ENCODE data around the gene TWIST1.

DNA sequence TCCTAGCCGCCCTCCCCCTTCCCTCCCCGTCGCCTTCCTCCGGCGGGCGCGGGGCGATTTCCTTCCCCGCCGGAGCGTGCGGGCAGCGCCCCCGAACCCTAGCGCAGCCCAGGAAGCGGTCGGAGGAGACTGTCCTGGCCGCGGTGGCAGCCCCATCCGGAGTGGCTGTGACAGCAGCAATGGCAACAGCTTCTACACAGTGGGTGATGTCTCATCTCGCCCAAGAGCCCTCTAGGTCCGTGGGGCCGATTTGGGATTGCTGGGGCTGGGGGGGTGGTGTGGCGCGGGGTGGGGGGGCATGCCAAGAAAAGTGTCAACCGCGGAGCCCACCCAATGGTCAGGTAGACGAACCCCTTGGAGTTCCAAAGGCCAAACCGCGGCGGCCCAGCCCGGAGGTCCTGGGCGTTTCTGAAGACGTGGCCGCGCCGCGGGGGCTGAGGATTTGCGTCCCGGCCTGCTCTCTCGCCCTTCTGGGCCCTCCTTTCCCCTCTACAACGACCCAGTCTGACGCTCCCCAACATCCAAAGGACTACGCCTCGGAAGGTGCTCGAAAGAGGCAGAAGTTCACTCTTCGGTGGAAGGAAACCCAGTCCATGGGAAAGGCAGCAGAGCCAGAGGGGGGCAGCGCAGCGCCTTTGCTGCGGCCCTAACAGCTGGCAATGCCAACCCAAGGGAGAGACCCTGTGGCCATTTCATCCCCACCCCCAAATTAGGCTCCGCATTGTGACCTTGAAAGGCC, 603 bp upstream of the TWIST1 start:
- TF ChIP-seq, protein P1, sequence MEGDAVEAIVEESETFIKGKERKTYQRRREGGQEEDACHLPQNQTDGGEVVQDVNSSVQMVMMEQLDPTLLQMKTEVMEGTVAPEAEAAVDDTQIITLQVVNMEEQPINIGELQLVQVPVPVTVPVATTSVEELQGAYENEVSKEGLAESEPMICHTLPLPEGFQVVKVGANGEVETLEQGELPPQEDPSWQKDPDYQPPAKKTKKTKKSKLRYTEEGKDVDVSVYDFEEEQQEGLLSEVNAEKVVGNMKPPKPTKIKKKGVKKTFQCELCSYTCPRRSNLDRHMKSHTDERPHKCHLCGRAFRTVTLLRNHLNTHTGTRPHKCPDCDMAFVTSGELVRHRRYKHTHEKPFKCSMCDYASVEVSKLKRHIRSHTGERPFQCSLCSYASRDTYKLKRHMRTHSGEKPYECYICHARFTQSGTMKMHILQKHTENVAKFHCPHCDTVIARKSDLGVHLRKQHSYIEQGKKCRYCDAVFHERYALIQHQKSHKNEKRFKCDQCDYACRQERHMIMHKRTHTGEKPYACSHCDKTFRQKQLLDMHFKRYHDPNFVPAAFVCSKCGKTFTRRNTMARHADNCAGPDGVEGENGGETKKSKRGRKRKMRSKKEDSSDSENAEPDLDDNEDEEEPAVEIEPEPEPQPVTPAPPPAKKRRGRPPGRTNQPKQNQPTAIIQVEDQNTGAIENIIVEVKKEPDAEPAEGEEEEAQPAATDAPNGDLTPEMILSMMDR (IDR thresholded peaks at IDR 0.05; ENCODE audit: low read depth, low read length) = no peak
- TF ChIP-seq MYC (IDR thresholded peaks at IDR 0.05; ENCODE audit: low read depth, low read length) = no peak
- TF ChIP-seq, protein P2, sequence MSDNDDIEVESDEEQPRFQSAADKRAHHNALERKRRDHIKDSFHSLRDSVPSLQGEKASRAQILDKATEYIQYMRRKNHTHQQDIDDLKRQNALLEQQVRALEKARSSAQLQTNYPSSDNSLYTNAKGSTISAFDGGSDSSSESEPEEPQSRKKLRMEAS (IDR thresholded peaks at IDR 0.05; ENCODE audit: low read depth, low read length) = no peak
